Hematopoietic multipotent progenitor cell treated with erythropoietin and hydrocortisone succinate and interleukin-3 and kit ligand, for 6 days (in vitro differentiated cells): Measurements from ENCODE around the gene SYNE2.
"Not testable (repeated sequence)": the region's sequence is repeated elsewhere in the genome, so short reads cannot be mapped to it uniquely, and the experiment has no call there.

Source experiments
- DNase-seq: peaks from one replicate; pipeline ENCODE4 v3.0.0-alpha.2; 2015

The SYNE2 gene, protein sequence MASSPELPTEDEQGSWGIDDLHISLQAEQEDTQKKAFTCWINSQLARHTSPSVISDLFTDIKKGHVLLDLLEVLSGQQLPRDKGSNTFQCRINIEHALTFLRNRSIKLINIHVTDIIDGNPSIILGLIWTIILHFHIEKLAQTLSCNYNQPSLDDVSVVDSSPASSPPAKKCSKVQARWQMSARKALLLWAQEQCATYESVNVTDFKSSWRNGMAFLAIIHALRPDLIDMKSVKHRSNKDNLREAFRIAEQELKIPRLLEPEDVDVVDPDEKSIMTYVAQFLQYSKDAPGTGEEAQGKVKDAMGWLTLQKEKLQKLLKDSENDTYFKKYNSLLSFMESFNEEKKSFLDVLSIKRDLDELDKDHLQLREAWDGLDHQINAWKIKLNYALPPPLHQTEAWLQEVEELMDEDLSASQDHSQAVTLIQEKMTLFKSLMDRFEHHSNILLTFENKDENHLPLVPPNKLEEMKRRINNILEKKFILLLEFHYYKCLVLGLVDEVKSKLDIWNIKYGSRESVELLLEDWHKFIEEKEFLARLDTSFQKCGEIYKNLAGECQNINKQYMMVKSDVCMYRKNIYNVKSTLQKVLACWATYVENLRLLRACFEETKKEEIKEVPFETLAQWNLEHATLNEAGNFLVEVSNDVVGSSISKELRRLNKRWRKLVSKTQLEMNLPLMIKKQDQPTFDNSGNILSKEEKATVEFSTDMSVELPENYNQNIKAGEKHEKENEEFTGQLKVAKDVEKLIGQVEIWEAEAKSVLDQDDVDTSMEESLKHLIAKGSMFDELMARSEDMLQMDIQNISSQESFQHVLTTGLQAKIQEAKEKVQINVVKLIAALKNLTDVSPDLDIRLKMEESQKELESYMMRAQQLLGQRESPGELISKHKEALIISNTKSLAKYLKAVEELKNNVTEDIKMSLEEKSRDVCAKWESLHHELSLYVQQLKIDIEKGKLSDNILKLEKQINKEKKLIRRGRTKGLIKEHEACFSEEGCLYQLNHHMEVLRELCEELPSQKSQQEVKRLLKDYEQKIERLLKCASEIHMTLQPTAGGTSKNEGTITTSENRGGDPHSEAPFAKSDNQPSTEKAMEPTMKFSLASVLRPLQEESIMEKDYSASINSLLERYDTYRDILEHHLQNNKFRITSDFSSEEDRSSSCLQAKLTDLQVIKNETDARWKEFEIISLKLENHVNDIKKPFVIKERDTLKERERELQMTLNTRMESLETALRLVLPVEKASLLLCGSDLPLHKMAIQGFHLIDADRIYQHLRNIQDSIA (N-terminal part only)

DNA sequence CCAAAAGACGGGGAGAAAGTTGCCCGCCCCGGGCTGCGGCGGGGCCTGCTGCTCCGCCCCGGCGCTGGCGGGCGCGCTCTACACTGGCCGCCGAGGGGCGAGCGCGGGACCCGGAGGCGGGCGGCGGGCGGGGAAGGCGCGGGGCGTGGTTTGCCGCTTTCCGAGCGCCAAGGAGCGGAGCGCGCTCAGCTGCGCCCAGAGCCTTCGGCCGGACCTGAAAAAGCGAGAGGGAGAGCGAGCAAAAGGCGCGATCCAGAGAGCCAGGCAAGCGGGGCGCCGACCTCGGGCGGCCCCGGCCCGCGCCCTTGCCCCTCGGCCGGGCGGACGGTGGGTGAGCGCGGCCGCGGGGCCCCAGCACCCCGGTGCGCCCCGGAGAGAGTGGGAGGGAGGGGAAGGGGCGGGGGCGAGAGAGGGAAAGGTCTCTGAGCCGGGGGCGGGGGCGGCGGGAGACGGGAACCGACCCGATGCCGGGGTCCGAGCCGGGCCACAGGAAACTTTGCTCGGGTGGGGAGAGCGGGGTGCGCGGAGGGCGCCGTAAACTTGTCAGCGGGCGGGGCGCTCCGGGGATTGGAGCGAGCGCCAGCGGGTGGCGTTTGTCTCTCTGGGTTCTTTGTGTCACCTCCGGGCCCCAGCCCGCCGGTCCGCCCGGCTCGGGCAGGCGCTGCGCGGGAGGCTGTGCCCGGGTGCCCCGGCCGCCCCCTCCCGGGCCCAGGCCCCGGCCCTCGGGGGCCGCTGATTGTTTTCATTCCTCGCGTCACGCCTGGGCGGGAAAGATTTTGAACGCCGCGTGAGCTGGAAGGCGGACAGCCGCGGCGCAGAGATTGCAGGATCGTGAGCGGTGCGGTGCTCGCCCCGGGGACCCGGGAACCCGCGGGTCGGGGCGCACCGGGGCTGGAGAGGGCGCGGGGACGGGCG is at the start of gene SYNE2:
Gene SYNE2, plus strand, starts transcription at position 188 of the 915 bp plus-strand sequence. CDS start 56,145 bp downstream, outside the sequence.
- DNase-seq = peak; percentile 81

DNA sequence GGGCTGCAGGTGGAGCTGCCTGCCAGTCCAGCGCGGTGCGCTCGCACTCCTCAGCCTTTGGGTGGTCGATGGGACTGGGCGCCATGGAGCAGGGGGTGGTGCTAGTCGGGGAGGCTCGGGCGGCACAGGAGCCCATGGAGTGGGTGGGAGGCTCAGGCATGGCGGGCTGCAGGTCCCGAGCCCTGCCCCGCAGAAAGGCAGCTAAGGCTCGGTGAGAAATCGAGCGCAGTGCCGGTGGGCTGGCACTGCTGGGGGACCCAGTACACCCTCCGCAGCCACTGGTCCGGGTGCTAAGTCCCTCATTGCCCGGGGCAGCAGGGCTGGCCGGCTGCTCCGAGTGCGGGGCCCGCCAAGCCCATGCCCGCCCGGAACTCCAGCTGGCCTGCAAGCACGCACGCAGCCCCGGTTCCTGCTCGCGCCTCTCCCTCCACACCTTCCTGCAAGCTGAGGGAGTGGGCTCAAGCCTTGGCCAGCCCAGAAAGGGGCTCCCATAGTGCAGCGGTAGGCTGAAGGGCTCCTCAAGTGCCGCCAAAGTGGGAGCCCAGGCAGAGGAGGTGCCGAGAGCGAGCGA is 49.5 kb upstream of the SYNE2 start:
- not testable (repeated sequence) for DNase-seq

DNA sequence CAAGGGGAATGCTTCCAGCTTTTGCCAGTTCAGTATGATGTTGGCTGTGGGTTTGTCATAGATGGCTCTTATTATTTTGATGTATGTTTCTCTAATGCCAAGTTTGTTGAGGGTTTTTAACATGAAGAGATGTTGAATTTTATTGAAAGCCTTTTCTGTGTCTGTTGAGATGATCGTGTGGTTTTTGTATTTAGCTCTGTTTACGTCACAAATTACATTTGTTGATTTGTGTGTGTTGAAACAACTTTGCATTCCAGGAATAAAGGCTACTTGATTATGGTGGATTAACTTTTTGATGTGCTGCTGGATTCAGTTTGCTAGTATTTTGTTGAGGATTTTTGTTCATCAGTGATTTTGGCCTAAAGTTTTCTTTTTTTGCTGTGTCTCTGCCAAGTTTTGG is 46.7 kb upstream of the SYNE2 start:
- DNase-seq = not testable (repeated sequence)

DNA sequence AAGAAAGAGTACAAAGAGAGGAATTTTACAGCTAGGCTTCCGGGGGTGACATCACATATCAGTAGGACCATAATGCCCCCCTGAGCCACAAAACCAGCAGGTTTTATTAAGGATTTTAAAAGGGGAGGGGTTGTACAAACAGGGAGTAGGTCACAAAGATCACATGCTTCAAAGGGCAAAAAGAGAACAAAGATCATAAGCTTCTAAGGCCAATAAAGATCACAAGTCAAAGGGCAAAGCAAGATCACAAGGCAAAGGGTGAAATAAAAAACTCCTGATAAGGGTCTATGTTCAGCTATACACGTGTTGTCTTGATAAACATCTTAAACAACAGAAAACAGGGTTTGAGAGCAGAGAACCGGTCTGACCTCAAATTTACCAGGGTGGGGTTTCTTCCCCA is 41.1 kb upstream of the SYNE2 start:
- DNase-seq = not testable (repeated sequence)

DNA sequence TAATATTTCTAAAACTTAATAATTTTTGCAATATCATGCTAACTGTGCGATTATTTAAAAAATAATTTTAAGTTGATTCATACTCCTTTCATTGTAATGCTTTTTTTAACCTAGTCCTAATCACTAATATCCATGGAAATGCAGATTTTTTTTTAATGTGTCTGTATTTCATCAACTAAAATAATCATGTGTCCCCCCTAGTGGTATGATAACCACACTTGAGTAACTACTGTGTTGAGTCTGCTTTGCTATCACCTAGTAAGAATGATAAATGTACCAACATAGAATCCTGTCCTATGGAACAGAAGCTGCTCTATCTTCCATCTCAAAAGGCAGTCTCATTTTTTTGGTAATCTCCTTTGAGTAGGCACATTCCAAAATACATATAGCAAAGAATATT is 19.1 kb upstream of the SYNE2 start:
- peak; percentile 34 for DNase-seq

DNA sequence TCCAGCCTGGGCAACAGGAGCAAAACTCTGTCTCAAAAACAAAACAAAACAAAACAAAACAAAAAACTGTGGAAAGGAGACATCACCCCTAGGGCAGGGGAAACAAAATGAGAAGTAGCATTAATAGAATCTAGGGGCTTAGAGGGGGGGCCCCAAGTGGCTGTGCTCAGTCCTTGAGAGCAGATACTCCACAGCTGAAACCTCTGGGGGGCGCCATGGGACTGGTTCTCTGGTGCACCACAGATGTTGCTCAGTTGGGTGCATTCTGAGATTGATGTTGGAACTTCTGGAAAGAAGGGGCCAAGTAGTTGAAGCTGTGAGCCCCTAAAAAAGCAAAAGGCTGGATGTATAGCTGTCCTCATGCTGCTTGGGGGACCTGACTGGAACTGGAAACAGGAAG is 11.8 kb upstream of the SYNE2 start:
- DNase-seq = peak; percentile 9

DNA sequence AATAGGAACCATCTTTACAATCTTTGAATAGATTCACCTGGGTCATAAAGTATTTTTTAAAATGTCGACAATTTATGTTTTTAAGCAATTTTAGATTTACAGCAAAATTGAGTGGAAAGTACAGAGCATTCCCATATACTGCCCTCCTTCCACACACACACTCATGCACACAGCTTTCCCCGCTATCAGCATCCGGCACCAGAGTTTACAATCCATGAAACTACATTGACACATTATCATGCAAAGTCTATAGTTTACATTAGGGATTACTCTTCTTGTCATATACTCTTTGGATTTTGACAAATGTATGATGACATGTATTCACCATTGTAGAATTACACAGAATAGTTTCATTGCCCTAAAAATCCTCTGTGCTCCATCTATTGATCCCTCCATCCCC is 9.0 kb upstream of the SYNE2 start:
- DNase-seq = no peak

DNA sequence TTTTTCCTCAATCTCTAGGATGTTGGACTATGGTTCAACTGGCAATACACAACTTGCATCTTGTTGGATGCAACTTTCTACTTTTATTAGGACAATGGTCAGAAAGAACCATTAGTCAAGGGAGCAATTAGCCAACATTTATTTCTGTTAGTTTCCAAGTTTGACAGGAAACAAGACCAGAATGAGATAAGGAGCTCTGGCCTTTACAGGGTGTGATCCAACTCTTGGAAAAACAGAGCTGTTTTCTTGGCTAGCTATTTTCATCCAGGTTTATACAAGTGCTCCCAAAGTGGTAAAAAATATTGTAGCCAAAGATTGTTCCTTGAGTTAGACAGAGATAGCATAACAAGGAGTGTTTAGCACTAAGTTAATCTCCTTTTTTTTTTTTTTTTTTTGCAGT is 3.9 kb upstream of the SYNE2 start:
- DNase-seq = no peak

DNA sequence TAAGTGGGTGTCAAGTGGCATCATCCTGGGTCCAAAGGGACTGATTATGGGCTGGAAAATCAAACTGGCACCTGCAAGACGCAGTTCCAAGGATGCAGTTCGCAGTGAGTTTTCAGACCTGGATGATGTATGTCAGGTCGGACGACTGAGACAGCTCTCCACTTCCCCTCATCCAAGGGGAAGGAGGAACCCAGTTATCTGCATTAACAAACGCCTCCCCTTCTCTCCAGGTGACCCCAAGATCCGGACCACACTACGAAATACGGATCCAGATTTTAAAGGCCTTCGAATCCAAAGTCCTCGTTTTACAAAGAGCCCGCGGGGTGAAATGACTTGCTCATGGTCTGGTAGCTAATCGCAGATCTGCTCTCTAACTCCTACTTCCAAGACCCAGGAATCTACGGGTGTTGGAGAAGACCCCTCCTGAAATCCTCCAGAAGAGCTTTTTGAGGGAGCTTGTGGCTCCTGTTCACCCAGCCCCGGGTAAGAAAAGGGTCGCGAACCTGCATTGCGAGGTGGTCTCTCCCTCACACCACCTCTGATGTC is 460 bp upstream of the SYNE2 start:
- DNase-seq = peak; percentile 19

DNA sequence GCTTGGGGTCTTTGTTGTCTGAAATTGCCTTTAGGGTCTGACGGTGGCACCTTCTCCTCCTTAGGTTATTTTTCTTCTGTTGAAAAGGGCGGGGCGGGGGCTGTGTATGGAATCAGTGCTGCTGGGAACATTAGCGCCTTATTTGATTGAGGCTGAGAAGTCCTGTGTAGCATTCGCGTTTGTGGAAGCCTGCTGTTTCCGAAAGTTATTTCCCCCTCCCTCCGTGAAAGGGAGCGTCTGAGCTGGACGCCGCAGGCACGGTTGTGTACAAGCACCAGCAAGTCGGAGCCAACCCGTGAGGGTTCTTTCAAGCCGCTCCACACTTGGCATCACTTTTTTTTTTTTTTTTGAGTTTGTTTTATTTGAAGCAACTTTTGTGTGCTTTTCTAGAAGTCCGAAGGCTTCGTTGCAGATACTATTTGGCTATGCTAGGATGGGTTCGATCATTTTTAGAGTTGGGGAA is 1.1 kb downstream of the SYNE2 start:
- DNase-seq = peak; percentile 8

DNA sequence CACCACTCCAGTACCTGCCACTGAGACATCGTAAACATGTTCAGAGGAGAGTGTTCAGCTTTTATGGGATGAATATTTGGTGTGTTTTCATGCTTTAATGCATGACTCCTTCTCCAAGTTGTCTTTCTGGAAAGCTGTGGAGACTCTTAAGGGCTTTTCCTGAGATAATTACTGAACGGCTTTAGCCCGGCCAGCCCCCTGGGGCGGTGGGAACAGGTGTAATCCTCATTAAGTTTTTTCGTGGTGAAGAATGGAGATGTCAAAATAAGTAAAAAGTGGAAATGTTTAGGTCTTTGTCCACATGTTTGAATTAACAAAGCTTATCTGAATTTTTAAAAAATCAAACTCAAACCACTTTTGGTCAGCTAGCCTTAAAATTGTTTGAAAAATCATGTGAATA is 1.5 kb downstream of the SYNE2 start:
- DNase-seq = no peak

DNA sequence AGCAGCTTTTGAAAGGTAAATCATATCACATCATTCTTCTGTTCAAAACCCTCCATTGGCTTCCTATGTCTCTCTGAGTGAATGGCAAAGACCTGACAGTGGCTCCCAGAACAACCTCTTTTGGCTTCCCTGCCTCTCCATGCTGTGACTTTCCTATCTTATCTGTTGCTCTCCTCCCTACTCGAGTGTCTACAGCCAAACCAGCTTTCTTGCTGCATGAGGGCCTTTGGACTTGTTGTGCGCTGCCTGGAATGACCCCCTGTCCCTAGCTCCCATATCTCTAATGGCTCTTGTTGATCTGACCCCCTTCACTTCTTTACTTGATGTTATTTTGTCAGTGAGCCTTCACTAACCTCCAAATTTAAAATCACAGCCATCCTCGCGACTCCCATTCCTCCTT is 2.5 kb downstream of the SYNE2 start:
- DNase-seq = no peak

DNA sequence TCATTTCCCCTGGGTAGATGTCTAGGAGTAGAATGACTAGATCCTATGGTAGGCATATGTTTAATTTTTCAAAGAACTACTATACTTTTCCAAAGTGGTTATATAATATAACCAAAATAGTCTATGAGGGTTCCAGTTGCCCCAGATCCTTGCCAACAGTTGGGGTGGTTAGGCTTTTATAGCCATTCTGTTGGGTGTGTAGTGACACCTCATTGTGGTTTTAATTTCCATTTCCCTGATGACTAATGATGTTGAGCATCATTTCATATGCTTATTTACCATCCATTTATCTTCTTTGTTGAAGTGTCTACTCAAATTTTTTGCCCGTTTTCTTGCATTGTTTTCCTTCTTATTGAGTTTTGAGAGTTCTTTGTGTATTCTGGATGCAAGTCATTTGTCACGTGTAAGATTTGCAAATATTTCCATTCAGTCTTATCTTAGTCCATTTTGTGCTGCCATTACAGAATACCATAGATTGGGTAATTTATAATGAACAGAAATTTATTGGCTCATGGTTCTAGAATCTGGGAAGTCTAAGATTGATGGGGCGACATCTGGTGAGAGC is 4.7 kb downstream of the SYNE2 start:
- DNase-seq = no peak

DNA sequence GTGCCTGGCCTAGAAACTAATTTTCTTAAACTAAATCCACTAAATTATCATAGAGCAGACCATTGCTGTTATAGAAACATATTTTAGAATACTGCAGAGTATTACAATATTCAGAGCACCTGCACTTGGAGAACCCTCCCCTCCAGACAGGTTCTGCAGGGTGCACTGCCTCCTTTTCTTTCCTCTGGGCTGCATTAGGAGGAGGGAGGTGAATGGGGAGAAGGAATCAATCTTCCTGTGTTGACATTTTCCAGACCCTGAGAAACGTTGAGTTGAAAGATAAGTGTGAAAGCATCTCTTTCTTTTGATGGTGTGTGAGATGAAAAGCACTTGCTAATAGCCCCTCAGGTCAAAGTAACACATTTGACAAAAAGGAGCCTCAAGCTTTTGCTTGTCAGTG is 7.3 kb downstream of the SYNE2 start:
- no peak for DNase-seq

DNA sequence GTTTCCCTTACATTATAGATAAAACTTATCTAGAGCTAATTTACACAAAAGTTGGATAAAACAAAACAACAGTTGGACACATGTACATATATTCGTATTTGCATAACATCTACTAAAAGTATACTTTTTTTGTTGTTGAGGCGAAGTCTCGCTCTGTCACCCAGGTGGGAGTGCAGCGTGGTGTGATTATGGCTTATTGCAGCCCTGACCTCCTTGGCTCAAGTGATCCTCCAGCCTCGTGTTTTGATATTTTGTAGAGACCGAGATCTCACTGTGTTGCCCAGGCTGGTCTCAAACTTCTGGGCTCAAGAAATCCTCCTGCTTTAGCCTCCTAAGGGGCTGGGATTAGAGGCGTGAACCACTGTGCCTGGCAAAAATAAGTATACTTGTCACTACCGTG is 9.4 kb downstream of the SYNE2 start:
- no peak for DNase-seq

DNA sequence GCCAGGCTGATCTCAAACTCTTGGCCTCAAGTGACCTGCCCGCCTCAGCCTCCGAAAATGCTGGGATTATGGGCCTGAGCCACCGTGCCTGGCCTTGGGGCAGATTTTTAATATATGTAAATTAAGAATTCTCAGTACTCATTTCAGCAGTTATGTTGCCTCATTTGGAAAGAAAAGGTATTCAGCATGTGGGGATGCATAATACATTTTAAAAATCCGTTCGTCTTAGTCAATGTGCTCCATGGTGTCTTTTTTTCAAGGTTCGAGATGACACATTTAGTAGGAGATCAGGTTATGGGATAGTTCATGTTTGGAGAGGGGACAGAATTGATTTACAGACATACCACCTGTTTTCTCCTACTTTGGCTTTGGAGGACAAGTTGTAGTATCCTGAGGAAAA is 10.2 kb downstream of the SYNE2 start:
- no peak for DNase-seq

DNA sequence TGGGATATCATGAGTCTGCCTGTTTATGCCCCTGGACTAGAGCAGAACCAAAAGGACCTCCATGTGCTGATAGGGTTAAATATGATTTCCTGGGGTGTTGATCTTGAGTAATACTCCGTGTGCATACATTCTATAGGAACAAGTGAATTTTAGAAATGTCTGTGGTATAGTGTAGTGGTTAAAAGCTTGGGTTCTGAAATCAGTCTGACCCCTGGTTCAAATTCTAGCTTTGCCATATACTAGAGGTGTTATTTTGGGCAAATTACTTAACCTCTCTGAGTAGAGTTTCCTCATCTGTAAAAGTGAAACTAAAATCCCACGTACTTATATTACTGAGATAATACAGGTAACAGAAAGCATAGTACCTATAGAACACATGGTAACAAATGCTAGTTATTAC is 12.0 kb downstream of the SYNE2 start:
- not testable (repeated sequence) for DNase-seq

DNA sequence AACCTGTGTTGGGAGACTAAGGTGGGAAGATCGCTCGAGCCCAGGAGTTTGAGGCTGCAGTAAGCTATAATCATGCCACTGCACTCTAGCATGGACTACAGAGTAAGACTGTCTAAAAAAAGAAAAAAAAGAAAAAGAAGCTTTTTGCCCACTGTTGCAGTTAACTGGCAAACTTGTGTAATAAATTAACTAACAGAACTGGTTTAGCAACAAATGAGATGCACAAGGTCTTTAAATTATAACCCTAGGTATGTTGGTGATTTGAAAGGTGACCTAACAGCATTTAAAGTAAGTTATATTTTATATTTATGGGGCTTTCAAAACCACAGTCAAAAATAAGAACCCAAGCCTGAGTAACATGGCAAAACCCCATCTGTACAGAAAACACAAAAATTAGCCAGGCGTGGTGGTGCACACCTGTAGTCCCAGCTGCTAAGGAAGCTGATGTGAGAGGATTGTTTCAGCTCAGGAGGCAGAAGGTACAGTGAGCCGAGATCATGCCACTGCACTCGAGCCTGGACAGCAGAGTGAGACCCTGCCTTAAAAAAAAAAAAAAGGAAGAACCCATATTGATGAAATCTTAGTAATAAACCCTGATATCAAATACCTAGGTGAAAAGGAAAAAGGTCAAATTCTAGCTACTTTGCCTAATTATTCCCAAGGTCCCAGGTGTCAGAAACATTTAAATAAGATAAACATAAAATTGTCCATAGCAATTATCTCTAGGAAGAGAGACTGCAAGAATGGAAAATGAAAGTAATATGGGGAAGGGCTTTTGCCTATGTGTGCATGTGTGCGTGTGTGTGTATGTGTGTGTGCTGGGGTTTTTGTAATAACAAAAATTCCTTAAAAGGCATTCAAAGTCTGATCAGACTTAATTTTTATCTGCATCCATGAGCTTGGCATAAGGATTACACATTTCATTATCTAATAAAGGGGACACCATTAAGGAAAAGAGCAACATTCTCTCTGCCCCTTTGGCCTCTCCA is 15.4 kb downstream of the SYNE2 start:
- DNase-seq = no peak

DNA sequence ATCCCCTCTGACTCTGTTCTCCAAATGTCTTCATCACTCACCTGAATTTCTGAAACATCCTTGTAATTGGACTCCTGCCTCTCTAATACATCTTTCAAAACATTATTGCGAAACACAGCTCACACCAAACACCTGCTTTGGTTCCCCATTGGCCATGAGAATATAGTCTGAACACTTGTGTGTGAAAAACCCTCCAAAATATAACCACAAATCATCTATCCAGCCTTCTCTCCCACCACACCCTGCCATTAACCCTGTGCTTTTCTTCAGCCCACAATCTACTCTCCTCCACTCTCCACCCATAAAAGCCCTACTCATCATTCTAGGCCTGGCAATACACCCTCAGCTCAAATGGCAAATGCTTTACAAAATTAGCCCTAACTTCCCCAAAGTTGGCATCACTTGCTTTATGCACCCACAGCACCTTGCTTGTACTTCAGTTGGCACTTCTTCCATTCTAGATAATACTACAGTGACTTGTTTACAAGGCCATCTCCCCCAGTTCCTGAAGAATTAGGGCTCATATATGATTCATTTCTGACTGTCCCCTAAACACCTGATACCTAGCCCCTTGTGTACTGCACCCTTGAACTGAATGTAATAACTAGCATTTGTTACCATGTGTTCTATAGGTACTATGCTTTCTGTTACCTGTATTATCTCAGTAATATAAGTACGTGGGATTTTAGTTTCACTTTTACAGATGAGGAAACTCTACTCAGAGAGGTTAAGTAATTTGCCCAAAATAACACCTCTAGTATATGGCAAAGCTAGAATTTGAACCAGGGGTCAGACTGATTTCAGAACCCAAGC is 17.3 kb downstream of the SYNE2 start:
- DNase-seq = not testable (repeated sequence)
